Heart left ventricle (tissue), 16 donors: ENCODE data around the gene SDR39U1. TPM values are rescaled to one million over a fixed set of nuclear protein-coding genes. Genes with fewer than 3 reads are reported as not detected.

Source experiments
- ATAC-seq, 4 donors: fragments of 200-7000 bp; cut with Tn5 transposase; one replicate each; pipeline ENCODE4 v1.9.1; 2020 to 2022; ENCODE audit warnings: moderate library complexity in 4 of 4, mild to moderate bottlenecking in 3 of 4, moderate number of reproducible peaks in 1 of 4
- DNase-seq, 5 donors: peaks; one replicate each; pipeline ENCODE4 v3.0.0-alpha.2; 2020
- H3K27ac ChIP-seq, 12 donors: fragments of 200-600 bp; sonication (generic) in 4 of 12; one replicate each; pipeline versions ENCODE4 v1.5.0 to v1.8.0; 2016 to 2022; ENCODE audit warnings: mild to moderate bottlenecking in 2 of 12
- H3K27me3 ChIP-seq, 9 donors: fragments of 200-600 bp; sonication (generic) in 2 of 9; one replicate each; pipeline versions ENCODE4 v1.5.1 to v1.8.0; 2016 to 2022; ENCODE audit warnings: mild to moderate bottlenecking in 3 of 9
- H3K36me3 ChIP-seq, 9 donors: fragments of 200-600 bp; sonication (generic) in 2 of 9; one replicate each; pipeline versions ENCODE4 v1.5.0 to v1.8.0; 2018 to 2022; ENCODE audit warnings: mild to moderate bottlenecking in 2 of 9
- H3K4me1 ChIP-seq, 12 donors: fragments of 200-600 bp; sonication (generic) in 4 of 12; one replicate each; pipeline versions ENCODE4 v1.5.0 to v1.8.0; 2016 to 2022; ENCODE audit warnings: mild to moderate bottlenecking in 3 of 12
- H3K4me3 ChIP-seq, 12 donors: fragments of 200-600 bp; sonication (generic) in 4 of 12; one replicate each; pipeline versions ENCODE4 v1.5.0 to v1.8.0; 2017 to 2022; ENCODE audit warnings: mild to moderate bottlenecking in 9 of 12, moderate library complexity in 4 of 12
- H3K9me3 ChIP-seq, 12 donors: fragments of 200-600 bp; sonication (generic) in 4 of 12; one replicate each; pipeline versions ENCODE4 v1.5.0 to v1.8.0; 2016 to 2022; ENCODE audit warnings: mild to moderate bottlenecking in 1 of 12
- CTCF ChIP-seq, 12 donors: fragments of 200-600 bp; sonication (generic) in 4 of 12; IDR thresholded peaks; one replicate each; pipeline versions ENCODE4 v1.5.0 to v1.8.0; 2018 to 2022; ENCODE audit warnings: antibody characterized with exemption in 12 of 12, mild to moderate bottlenecking in 5 of 12
- POLR2A ChIP-seq, 2 donors: fragments of 450-650 bp; IDR thresholded peaks; one replicate each; pipeline ENCODE4 v1.6.1; 2017; ENCODE audit warnings: antibody characterized with exemption in 2 of 2, mild to moderate bottlenecking in 2 of 2, moderate library complexity in 2 of 2
- WGBS, 4 donors: extraction: QIAGEN DNeasy Blood & Tissue Kit in 2 of 4; methylation state at CpG; one replicate each; pipeline versions ENCODE4 v1.1.5 to v1.1.7; 2013 to 2018; 5-methylcytosine and 5-hydroxymethylcytosine counted together
- intact Hi-C, 10 donors: fragments of 100-400 bp; cut with DNase I; formaldehyde crosslinking; loops; one replicate each; pipeline versions ENCODE4 v1.11.1 to v1.14.2; 2022
- polyA plus RNA-seq, 2 donors: library from polyadenylated mRNA; stranded (reverse); fragments of 200-250 nt; gene quantifications; one replicate each; pipeline ENCODE4 v1.2.3, GENCODE V29; 2013
- total RNA-seq, 9 donors: library from RNA; depleted of rRNA in 2 of 9; stranded (reverse); fragments of >200 nt in 2 of 9; fragmentation: NEBNext Ultra II Directional in 3 of 9; extraction: Animal tissue kit (Norgen Biotek cat#: 25700) in 3 of 9; gene quantifications; one replicate each; pipeline versions ENCODE4 v1.1.0 to v1.2.4, GENCODE V29; 2016 to 2023
- donor health status: ischemic (EF 13 %, LVEDD 7.1; RV severe dilation, severe dysfunction).
- donor health status: healthy with polysubstance abuse.
- donor health status: DM: no; HTN: yes; CAD: no.
- donor health status: DM: no; HTN: no; CAD: no.
- donor health status: ischemic (EF 25% LVEDD 6.9; RV normal size, moderate dysfunction).
- donor health status: ischemic (EF 25% LVEDD 5.7; RV mildly dilated, moderate dysfunction).
- donor health status: healthy.
- donor health status: DM: yes; HTN: yes; CAD: no.
- donor health status: ischemic (EF 35%, LVEDD 5.7; RV mildly dilated, moderate dysfunction).
- donor health status: nonischemic (EF 11% LVEDD 7.7; RV severe dilation, severe dysfunction).
- donor health status: DM: yes; HTN: yes; CAD: no.
- donor health status: PGD.
- donor health status: ischemic (EF 29% LVEDD 5.4; RV normal size, mild dysfunction).
- donor health status: nonischemic (EF 23%, LVEDD 6.1; RV moderate dilation, normal function).

SDR39U1 gene
- total and polyA plus RNA-seq, 11 donors = 58.6 to 109 (median 63.7) TPM

GRCh38 chr14:24418492-24418873 lies 24.1 kb downstream of the SDR39U1 start:
- H3K9me3 ChIP-seq = no peaks in the 10 kb centered on the region
- ATAC-seq = no peak
- WGBS, 4 donors = 55 to 82% (median 73%) methylated on average over 5 to 6 of the region's 6 CpGs

GRCh38 chr14:24417832-24418491 lies 24.6 kb downstream of the SDR39U1 start:
- no peaks in the 10 kb centered on the region for H3K9me3 ChIP-seq
- ATAC-seq (peak in 1 of 4 donors; percentile 8), DNase-seq (no peak)
- H3K36me3 ChIP-seq = peaks cover 0 to 27% (median 21%) of the 10 kb centered on the region in 9 donors
- no peak overlapping the region for H3K27ac ChIP-seq
- peaks cover 0 to 13% (median 3%) of the 10 kb centered on the region in 12 donors for H3K4me1 ChIP-seq
- TF ChIP-seq POLR2A (IDR thresholded peaks at IDR 0.05) (no peak), CTCF (IDR thresholded peaks at IDR 0.05) (no peak)
- no peak overlapping the region for H3K4me3 ChIP-seq
- intact Hi-C loops = no loop called here
- WGBS, 4 donors = 70 to 88% (median 77%) methylated on average over 4 to 6 of the region's 6 CpGs
- H3K27me3 ChIP-seq = no peaks in the 10 kb centered on the region

More at GRCh38 chr14:24418492-24418873, 24.1 kb downstream of the SDR39U1 start:
- intact Hi-C loops = no loop called here
- no peak overlapping the region for H3K4me3 ChIP-seq
- H3K27ac ChIP-seq = no peak overlapping the region
- no peak for TF ChIP-seq POLR2A (IDR thresholded peaks at IDR 0.05)
- H3K36me3 ChIP-seq = peaks cover 0 to 22% (median 16%) of the 10 kb centered on the region in 9 donors
- no peaks in the 10 kb centered on the region for H3K27me3 ChIP-seq
- H3K4me1 ChIP-seq = peaks cover 0 to 13% (median 3%) of the 10 kb centered on the region in 12 donors
- peak in 1 of 5 donors; percentile 27 for DNase-seq

GRCh38 chr14:24416932-24417619 lies 25.5 kb downstream of the SDR39U1 start:
- Histone ChIP-seq H3K27me3 (no peaks in the 10 kb centered on the region), H3K4me1 (peaks cover 0 to 13% (median 1%) of the 10 kb centered on the region in 12 donors), H3K9me3 (no peaks in the 10 kb centered on the region), H3K4me3 (no peak overlapping the region), H3K27ac (no peak overlapping the region), H3K36me3 (peaks cover 0 to 36% (median 23%) of the 10 kb centered on the region in 9 donors)
- ATAC-seq (no peak), DNase-seq (no peak)
- intact Hi-C loops = no loop called here
- TF ChIP-seq CTCF (IDR thresholded peaks at IDR 0.05) (no peak), POLR2A (IDR thresholded peaks at IDR 0.05) (no peak)
- WGBS, 4 donors = 69 to 83% (median 77%) methylated on average over 15 to 16 of the region's 16 CpGs

GRCh38 chr14:24416254-24416931 lies 26.2 kb downstream of the SDR39U1 start:
- Histone ChIP-seq H3K27ac (no peak overlapping the region), H3K9me3 (no peaks in the 10 kb centered on the region), H3K36me3 (peaks cover 0 to 42% (median 26%) of the 10 kb centered on the region in 9 donors), H3K4me3 (no peak overlapping the region), H3K27me3 (no peaks in the 10 kb centered on the region), H3K4me1 (peaks cover 0 to 15% (median 1%) of the 10 kb centered on the region in 12 donors)
- no peak for TF ChIP-seq CTCF (IDR thresholded peaks at IDR 0.05)
- intact Hi-C loops = no loop called here
- ATAC-seq (no peak), DNase-seq (no peak)
- WGBS, 4 donors = 63 to 73% (median 69%) methylated on average over 13 to 19 of the region's 19 CpGs
